ENCODE measurements around the gene NGDN.
"Not testable (repeated sequence)": the region's sequence is repeated elsewhere in the genome, so short reads cannot be mapped to it uniquely, and the experiment has no call there.

NGDN gene, protein sequence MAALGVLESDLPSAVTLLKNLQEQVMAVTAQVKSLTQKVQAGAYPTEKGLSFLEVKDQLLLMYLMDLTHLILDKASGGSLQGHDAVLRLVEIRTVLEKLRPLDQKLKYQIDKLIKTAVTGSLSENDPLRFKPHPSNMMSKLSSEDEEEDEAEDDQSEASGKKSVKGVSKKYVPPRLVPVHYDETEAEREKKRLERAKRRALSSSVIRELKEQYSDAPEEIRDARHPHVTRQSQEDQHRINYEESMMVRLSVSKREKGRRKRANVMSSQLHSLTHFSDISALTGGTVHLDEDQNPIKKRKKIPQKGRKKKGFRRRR

DNA sequence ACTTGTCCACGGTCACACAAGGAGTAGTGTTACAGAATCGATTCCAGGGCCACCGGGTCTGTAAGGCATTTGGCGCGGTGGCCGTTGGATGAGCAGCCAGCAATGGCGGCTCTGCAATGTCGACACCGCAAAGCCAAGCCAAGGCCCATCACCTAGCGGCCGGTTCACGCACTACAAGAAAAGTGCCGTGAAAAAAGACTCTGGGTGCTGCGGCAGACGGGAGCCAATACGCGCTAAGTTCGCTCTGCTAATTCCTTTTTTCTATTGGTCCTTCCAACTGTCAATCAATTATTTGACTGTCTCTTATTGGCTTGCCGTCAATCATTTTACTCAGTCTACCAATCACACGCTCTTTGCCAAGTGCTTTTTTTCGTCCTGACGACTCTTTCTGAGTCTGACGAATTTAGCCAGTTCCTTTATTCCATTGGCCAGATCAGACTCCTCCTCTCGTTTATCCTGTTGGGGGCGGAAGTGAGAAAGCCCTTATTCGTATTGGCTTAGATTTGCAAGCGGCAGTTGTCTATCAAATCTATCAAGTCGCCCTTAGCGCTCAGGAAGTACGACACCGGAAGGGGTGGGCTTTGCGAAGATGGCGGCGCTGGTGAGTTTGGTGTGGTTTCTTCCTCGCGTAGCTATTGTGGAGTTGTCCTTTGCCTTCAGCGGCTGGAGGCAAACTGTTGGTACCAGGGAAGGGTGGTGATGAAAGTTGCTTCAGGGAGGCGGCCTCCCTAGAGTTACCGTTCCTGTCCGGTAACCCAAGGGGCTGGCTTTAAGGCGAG, at the start of gene NGDN:
Gene NGDN (plus strand): TSS at position 577 of the 779 bp plus-strand sequence. CDS start 13 bp downstream, at position 590.
- H3K4me3 ChIP-seq (ENCODE audit: low read depth, low read length), result peak within 1 kb of the TSS; percentile 99
- DNase-seq (ENCODE audit: low read depth), result peak; percentile 100

DNA sequence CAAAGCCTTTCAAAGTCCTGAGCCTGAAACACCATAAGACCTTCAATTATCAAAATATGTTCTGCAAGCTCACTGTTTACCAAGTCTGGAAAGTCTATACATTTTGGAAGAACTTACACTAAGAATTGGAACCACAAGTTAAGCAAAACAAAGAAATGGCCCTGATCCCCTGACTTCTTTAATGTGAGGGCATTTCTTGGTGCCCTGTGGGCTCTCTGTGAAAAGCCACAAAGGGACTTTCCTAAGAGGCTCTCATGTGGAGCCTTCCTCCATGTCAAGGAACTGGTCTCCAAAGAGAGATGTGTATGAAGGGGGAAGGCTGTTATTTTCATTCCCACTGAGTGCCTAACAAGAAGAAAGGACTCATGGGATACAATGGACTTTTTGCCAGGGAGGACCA, 47.9 kb upstream of the NGDN start:
- DNase-seq (ENCODE audit: low read depth), result no peak
- no peak overlapping the region for H3K4me3 ChIP-seq (ENCODE audit: low read depth, low read length)

DNA sequence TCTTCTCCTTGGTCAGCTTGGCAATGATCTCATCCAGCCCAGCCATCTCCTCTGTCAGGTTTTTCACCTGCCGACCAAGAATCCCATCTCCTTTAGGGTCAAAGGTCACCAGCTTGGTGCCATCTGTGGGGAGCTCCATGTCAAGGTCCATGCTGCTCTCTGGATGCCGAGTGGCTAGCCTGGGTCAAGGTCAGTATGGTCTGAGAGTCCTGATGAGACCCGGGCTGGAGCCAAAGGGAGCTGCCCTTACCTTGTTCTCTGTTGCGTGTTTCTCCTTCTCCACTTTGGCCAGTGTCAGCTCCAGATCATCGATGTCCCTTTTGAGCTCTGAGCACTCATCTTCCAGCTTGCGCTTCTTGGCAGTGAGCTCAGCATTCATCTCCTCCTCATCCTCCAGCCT, 45.8 kb upstream of the NGDN start:
- no peak for DNase-seq (ENCODE audit: low read depth)
- H3K4me3 ChIP-seq (ENCODE audit: low read depth, low read length), result no peak overlapping the region

DNA sequence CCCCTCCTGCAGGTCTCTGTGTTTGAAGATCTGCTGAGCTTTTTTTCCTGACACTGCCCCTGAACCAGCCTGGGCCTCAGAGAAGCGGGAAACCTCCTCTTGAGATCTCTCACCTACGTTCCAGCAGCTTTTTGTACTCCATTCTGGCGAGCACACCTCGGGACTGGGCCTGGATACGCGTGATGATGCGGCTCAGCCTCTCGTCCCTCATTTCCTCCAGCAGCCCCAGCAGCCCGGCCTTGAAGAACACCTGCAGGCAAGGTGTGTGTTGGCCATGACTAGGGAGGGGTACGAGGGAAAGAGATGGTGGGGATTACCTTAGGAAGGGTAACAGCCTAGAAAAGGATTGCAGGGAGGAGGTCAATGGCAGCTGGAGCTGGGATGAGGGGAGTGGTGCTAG, 44.3 kb upstream of the NGDN start:
- no peak overlapping the region for H3K4me3 ChIP-seq (ENCODE audit: low read depth, low read length)
- DNase-seq (ENCODE audit: low read depth), result no peak

DNA sequence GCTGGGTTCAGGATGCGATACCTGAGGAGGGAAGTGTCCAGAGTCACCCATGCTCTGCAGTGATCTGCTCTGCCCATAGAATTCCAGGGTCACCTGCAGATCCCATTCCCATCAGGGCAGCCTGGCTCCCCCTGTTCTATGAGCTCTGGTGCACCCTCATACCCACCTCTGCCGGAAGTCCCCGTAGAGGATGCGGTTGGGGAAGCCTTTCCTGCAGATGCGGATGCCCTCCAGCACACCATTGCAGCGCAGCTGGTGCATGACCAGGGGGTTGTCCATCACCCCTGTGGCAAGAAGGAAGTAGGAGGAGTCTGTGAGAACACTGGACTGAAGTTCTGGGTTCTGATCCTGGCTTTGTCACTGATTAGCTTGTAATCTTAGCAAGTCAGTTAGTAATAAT, 43.7 kb upstream of the NGDN start:
- not testable (repeated sequence) for DNase-seq (ENCODE audit: low read depth); H3K4me3 ChIP-seq (ENCODE audit: low read depth, low read length)

DNA sequence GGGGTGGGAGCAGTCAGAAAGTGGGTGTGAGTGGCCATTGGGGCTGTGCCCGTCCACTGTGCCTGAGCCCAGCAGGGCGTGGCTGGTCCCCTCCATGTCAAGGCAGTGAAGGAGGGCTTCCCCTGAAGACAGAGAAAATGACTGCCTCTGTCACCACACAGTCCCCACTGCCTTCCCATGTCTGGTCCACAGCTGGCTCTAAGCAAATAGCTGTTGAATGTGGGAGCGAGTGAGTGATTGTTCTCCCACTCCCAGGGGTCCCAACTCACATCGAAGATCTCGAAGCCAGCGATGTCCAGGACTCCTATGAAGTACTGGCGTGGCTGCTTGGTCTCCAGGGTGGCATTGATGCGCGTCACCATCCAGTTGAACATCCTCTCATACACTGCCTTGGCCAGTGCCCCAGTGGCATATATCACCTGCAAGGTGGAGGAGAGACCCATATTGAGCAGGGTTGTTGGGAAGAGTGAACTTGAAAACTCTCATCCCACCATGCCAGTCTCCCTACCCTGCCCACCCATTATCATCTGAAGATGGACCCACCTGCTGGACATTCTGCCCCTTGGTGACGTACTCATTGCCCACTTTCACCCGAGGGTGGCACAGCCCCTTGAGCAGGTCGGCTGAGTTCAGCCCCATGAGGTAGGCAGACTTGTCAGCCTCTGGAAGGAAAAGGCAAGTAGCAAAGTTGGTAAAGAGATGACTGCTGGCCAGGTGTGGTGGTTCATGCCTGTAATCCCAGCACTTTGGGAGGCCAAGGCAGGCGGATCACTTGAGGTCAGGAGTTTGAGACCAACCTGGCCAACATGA, 40.6 kb upstream of the NGDN start:
- no peak overlapping the region for H3K4me3 ChIP-seq (ENCODE audit: low read depth, low read length)
- DNase-seq (ENCODE audit: low read depth), result no peak

DNA sequence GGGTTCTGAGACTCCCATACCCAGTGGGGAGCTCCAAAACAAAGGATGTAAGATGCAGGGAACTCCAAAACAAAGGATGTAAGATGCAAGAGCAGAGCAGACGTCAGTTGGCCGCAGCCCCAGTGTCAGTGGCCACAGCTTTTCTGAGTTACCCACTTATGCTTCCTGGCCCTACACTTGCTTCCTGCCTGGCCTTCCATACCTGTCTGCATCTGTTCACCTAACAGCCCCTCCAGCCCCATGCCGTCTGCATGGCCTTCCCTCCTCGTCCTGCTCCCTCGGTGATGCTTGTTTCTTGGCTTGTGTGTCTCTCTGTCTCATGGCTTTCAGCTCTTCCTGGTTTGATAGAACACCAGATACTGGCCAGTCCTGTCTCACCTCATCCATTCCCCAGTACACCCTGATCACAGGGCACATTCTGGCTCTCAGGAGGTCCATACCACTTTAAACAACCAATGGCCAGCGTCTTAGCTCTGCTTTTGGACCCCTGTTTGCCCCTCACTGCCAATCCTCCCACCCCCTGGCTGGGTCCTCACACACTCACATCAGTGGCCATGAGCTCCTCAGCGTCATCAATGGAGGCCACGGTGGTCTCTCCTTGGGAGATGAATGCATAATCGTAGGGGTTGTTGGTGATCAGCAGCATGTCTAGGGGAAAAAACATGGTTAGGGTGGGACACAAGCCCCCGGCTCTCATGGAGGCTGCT, 39.3 kb upstream of the NGDN start:
- DNase-seq (ENCODE audit: low read depth), result no peak

DNA sequence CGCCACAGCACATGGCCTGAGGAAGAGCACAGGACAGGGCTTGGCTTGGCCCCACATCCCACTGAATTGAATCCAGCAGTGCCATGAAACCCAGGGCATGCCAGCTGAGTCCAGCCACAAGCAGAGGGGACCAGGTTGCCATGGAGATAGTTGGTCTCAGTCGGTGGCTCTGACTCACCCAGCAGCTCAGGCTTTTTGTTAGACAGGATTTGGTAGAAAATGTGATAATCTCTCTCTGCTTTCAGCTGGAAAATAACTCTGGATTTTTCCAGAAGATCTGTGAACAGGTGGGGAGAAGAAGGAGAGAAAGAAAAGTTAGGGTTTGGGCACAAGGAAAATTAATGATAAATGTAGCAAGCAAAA, 38.8 kb upstream of the NGDN start:
- DNase-seq (ENCODE audit: low read depth), result no peak
- no peak overlapping the region for H3K4me3 ChIP-seq (ENCODE audit: low read depth, low read length)

More for the DNA sequence above, 39.3 kb upstream of the NGDN start:
- H3K4me3 ChIP-seq (ENCODE audit: low read depth, low read length), result no peak overlapping the region

DNA sequence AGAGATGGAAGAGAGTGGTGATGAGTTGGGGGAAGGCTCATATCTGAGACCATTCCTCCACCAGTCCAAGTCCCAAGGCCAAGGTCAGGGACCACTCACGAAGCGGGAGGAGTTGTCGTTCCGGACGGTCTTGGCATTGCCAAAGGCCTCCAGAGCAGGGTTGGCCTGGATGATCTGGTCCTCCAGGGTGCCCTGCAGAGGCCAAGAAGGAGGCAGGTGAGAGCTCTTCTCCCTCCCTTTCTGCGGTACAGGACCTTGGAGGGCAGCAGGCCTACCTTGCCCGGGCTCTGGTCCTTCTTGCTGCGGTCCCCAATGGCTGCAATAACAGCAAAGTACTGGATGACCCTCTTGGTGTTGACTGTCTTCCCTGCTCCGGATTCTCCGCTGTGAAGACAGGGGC, 38.0 kb upstream of the NGDN start:
- no peak overlapping the region for H3K4me3 ChIP-seq (ENCODE audit: low read depth, low read length)
- no peak for DNase-seq (ENCODE audit: low read depth)

DNA sequence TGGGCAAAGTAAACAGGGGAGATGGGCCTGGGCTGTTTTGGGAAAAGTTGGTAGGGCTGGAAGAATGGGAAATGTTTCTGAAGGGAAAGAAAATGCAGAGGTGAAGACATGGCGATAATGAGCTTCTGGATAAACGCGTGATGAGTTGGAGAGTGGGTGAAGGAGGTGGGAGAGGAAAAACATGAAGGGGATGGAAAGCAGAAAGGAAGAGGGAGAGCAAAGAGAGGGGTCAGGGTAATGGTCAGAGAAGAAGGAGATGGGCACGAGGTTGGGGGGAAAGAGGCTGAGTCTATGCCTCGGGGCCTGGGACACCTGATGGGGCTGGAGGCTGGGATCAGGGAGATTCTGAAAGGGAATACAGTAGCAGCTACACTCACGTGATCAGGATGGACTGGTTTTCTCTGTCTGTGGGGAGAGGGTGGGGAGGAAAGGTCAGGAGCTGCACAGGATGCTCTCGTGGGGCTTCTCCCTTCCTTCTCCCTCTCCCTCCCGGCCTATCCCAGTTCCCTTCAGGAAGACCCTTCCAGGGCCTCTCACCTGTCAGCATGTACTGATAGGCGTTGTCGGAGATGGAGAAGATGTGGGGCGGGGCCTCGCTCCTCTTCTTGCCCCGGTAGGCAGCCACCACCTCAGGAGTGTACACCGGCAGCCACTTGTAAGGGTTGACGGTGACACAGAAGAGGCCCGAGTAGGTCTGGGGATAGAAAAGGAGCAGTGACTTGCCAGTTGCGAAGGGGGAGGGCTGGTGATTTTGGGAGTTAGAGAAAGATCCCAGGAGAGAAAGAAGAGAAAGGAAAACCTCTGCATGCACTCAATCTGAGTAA, 37.2 kb upstream of the NGDN start:
- no peak overlapping the region for H3K4me3 ChIP-seq (ENCODE audit: low read depth, low read length)
- DNase-seq (ENCODE audit: low read depth), result no peak

DNA sequence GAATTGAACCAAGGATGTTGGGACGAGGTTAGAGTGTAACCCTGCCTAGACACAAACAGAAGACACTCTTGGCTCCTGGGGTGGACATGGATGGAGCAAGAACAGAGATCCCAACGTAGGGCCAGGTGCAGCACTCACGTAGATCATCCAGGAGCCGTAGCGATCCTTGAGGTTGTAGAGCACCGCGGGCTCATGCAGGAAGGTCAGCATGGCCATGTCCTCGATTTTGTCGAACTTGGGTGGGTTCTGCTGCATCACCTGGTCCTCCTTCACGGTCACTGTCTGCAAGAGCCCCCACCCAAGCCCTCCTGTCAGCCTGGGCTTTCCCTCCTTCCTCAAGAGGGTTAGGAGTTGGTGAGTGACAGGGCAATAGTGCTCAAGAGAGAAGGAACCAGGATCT, 36.6 kb upstream of the NGDN start:
- no peak overlapping the region for H3K4me3 ChIP-seq (ENCODE audit: low read depth, low read length)
- no peak for DNase-seq (ENCODE audit: low read depth)

DNA sequence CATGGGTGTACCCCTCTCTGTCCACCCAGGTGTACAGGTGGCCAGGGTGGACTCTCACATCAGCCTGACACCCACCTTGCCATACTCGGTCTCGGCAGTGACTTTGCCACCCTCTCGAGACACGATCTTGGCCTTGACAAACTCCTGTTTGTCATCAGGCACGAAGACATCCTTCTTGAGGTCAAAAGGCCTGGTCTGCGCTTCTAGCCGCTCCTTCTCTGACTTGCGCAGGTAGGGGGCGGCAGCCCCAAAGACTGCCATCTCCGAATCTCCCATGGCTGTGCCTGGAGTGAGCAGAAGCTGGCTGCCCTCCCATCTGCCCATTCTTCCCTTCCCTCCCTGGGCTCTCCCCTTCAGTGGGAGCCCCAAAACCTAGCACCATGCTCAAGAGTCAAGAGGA, 36.0 kb upstream of the NGDN start:
- DNase-seq (ENCODE audit: low read depth), result no peak
- H3K4me3 ChIP-seq (ENCODE audit: low read depth, low read length), result no peak overlapping the region

DNA sequence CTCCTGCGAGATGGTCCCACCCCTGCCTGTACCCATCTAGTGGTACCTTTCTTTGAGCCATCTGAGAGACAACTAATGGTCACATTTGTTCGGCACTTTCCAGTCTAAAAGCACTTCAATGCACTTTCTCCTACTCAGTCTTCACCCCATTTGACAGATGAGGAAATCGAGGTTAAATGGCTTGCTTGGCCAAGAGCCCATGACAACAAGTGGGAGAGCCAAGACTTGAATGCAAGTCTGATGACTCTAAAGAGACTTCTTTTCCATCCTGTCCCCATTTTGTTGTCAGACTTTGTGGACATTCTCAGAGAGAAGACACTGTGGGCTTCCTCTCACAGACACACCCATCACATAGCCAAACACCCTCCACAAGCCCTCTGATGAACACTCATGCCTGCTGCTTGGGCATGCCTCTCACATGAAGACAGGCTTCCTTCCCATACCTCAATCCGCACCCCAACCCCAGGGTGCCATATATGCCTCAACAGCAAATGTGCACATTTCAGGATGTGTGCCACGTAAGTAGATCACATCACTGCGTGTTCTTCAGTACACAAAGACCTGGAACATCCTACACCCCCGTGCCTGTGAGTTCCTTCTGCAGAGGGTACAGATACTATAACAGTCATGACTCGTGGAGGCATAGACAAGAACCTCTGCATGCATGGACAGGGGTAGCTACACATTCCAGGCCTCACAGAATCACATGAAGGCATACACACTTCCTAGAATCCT, 34.8 kb upstream of the NGDN start:
- H3K4me3 ChIP-seq (ENCODE audit: low read depth, low read length), result no peak overlapping the region
- DNase-seq (ENCODE audit: low read depth), result no peak

DNA sequence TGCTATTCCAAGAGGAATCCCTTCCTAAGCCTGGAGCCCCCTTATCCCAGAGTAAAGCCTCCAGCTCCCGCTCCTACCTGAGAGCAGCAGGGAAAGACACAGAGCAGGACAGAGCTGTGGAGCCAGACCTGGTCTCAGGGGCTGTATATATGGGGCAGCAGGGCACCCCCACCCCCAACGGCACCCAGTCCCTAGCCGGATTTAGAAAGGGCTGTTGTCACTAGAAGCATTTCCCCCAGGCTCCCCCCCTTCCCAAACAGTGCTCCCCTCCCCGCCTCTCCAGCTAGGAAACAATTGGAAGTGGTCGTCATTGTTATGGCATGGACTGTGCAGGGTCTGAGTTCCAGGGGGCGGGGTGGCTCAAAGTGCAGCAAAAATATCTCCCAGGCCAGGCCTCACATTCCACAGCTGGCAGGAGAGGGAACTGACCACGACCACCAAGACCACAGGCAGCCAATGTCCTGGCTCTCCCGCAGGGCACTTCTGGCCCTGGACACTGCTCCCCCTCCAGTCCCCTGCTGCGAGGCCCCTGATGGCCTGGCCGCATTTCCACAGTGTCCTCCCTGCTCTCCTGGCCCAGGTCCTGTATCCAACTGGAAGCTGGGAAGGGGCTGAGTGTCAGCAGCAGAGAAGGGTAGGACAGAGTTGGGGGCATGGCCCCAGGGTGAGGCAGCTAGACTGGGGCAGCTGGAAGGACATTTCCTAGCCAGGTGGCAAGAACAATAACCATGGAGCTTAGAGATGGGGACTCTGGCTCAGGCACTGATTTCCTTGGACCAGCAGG, 33.8 kb upstream of the NGDN start, which contains the start of gene MYH7:
Gene MYH7 (minus strand): TSS at position 118 of the 784 bp plus-strand sequence. CDS start 1,928 bp downstream, outside the sequence.
- DNase-seq (ENCODE audit: low read depth), result no peak
- H3K4me3 ChIP-seq (ENCODE audit: low read depth, low read length), result no peak within 1 kb of the TSS

DNA sequence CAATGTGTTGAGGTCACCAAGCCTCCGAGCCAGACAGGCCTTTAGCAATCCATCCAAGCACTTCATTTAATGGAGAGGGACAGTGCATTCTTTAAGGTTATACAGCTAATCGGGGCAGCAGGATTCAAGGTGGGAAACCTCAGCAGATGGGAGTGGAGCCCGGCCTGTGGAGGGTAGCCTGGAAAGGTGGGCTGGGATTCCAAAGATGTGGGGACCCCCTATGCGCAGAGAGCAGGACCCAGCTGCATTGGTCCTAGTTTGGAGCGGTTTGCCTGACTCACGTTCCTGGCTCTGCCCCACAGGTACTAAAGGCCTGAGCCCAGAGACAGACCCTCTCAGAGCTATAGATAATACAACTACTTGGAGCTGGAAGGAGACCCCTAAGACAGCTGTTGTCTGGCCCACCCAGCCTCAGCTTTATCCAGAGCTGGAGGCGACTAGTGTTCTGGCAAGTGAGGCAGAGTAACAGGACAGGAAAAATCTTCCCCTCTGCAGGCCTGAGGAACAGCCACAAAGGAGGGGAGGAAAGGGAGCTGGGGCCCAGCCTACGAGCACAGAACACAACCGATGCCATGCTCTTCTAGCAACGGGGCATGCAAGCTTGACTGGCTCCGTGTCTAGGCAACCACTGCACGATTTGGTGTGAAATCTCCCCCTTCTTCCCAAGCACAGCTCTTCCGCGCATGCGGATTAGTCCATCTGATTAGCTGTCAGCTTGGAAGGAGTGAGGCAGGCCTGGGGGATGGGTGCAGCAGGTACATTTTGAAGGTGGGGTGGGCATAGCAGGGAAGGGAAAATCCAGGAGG, 33.0 kb upstream of the NGDN start:
- no peak overlapping the region for H3K4me3 ChIP-seq (ENCODE audit: low read depth, low read length)
- no peak for DNase-seq (ENCODE audit: low read depth)
